Fibroblast of villous mesenchyme (primary cell): ENCODE results near the gene CD164. TPM values are rescaled to one million over a fixed set of nuclear protein-coding genes. Genes with fewer than 3 reads are reported as not detected.

Experiments
- DNase-seq: peaks from one replicate; pipeline ENCODE4 v3.0.0-alpha.2; 2010; ENCODE audit warnings: low read depth
- H3K4me3 ChIP-seq: 2 replicates; pipeline ENCODE4 v1.5.1; 2011; ENCODE audit warnings: low read depth, mild to moderate bottlenecking, low read length
- total RNA-seq: library from RNA; depleted of rRNA; stranded (reverse); fragments of >200 nt; gene quantifications from 2 replicates; pipeline ENCODE4 v1.2.3, GENCODE V29; 2012
- TF ChIP-seq, protein P1 (sequence below): IDR thresholded peaks from 2 replicates; pipeline ENCODE4 v1.5.1; 2012; ENCODE audit warnings: low read depth, mild to moderate bottlenecking, low read length; ENCODE audit not compliant: insufficient read depth

CD164 gene
- 131 and 167 TPM in 2 replicates for total RNA-seq

DNA sequence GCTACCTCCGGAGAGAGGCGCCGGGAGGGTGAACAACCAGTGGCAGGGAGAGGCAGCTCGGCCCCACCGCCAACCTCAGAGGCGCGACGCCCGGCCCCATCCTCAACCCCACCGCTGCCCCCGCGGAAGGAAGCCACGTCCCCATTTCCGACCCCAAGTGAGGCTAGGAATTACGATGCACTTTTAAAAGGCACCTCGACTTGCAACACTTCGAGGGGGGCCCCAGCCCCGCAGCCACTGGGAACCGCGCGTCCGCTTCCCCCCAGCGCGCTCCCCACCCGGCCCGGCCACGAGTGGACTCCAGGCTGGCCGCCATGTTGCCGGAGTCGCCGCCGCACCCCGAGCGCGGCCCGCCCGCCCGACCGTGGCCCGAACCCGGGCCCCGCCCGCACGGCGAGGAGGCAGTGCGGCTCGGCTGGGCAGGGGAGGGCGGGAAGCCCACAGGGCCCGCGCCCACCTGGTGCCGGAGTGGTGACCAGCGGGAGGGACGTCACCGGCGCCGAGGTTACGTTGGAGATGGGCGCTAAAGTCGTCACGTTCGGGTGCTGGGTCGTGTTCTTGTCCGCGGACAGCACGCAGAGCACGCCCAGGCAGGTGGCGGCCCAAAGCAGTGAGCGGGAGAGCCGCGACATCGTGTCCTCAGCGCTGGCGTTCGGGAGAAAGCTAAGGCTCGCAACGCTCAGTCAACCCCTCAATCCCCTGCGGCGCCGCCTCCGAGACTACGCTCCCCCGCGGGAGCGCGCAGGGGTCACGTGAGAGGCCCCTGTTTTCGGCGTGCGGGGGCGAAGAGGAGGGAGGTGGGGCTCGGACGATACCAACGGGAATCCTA is at the start of gene CD164:
CD164 (minus strand) TSS at position 721 of the 829 bp plus-strand sequence; CDS start at position 632, 89 bp downstream.
- peak within 1 kb of the TSS; percentile 92 for H3K4me3 ChIP-seq
- TF ChIP-seq, protein P1, sequence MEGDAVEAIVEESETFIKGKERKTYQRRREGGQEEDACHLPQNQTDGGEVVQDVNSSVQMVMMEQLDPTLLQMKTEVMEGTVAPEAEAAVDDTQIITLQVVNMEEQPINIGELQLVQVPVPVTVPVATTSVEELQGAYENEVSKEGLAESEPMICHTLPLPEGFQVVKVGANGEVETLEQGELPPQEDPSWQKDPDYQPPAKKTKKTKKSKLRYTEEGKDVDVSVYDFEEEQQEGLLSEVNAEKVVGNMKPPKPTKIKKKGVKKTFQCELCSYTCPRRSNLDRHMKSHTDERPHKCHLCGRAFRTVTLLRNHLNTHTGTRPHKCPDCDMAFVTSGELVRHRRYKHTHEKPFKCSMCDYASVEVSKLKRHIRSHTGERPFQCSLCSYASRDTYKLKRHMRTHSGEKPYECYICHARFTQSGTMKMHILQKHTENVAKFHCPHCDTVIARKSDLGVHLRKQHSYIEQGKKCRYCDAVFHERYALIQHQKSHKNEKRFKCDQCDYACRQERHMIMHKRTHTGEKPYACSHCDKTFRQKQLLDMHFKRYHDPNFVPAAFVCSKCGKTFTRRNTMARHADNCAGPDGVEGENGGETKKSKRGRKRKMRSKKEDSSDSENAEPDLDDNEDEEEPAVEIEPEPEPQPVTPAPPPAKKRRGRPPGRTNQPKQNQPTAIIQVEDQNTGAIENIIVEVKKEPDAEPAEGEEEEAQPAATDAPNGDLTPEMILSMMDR, result no peak

DNA sequence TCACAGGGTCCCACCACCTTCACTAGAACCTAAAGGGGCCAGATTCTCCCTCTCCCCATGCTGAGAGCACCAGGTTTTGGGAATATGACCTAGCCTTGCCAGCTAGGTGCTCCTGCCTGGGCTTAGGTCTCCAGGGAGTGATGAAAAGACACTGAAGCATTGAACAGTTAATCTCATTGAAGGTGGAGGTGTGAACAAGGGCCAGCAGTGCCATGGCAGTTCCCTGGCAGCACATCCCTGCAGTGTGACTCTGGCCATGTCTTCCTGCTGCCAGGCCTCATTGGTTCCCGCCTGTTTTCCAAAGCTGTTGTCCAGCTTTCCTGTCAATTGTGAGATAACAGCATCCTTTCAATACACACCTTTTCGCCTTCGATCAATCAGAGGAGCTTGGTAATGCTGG is 47.2 kb upstream of the CD164 start:
- DNase-seq, result no peak
- H3K4me3 ChIP-seq, result no peak overlapping the region
- TF ChIP-seq, protein P1, result no peak

More for the DNA sequence above, at the start of gene CD164:
- peak; percentile 96 for DNase-seq

DNA sequence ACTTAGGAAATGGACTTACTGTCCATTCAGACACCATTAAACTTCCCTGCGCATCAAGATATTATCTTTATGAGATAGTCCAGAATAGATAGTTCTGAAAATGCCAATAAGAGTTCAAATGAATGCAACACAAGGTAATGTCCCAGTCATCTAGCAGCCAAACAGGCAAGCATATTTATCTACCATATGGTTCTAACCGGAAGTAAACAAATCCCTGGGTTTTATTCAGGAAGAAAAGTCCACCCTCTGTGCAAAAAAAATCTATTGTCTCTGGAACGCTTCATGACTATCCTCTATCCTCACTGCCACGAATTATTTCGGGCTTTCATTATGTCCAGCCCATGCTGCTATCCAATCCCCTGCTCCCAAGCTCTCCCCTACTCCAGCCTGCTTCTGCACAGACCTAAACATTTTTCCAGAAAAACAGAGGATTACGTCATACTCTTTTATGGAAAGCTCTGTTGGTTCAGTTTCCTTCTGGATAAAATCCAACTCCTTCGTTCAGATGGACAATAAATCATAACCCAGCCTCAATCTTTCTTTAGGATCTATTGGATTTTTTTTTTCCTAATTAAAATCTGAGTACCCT is 46.7 kb upstream of the CD164 start:
- TF ChIP-seq, protein P1, result no peak
- peak overlapping the region; percentile 18 for H3K4me3 ChIP-seq
- peak; percentile 87 for DNase-seq

DNA sequence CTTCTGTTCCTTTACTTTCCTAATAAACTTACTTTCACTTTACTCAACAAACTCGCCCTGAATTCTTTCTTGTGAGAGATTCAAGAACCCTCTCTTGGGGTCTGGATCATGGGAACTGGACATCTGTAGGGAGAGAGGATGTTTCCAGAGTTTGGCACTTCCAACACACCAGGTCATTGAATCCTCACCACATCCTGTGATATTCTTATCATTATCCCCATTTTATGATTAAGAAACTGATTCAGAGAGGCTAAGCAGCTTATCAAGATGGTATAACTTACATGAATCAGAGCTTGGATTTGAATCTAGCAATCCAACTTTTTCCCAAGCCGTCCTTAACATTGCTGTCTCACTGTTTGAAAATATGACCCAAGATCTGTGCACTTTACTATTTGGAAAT is 42.7 kb upstream of the CD164 start:
- TF ChIP-seq, protein P1, result no peak
- DNase-seq, result peak; percentile 61
- H3K4me3 ChIP-seq, result no peak overlapping the region

DNA sequence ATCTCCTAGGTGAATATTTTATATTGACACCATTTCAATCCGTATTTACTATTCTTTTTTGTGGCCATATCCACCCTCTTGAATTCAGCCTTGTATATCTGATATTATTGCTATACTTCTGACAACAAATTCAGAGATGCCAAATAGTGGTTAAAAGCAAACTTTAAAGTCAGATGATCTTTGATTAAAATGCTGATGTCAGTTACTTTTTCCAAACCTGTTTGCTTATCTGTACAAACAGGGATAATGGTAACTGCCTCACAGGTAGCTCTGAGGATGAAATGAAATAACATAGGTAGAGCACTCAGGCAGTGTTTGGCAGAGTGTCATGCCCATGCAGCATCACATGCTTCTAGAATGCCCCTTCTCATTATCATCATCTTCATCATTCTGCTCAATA is 38.9 kb upstream of the CD164 start:
- TF ChIP-seq, protein P1, result no peak
- no peak overlapping the region for H3K4me3 ChIP-seq
- DNase-seq, result no peak

DNA sequence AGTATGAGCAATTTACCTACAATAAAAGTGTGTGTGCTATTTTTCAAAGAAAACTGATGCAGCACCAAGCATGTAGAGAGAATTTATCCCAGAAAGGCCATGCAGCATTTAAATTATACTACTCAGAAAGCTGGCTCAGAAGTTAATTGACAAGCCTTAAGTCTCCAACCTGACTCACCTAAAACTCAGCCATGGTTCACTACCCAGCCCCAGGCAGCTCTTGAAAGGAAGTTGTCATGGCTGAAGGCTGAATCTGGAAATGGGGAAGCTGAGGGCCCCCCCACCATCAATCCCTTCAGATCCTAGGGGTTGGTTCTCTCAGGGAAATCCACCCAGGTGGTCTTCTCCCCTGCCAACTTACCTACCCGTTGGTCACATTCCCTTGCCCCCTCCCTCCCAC is 38.5 kb upstream of the CD164 start:
- TF ChIP-seq, protein P1, result no peak
- DNase-seq, result no peak

More for the DNA sequence above, 38.5 kb upstream of the CD164 start:
- H3K4me3 ChIP-seq, result no peak overlapping the region
